Testis (tissue), 2 donors: ENCODE results near the gene HBD.

Experiments used
- POLR2A ChIP-seq: fragments of 450-650 bp; IDR thresholded peaks from one replicate; pipeline ENCODE4 v1.6.1; 2017; ENCODE audit warnings: antibody characterized with exemption, mild to moderate bottlenecking, moderate library complexity
- TF ChIP-seq, protein P1 (sequence below), 3 experiments: fragments of 450-650 bp in 2 of 3; fragments of 200-600 bp in 1 of 3; sonication (generic) in 1 of 3; IDR thresholded peaks; one replicate each; pipeline ENCODE4 v1.5.1; 2016 to 2019; ENCODE audit warnings: antibody characterized with exemption in 3 of 3, mild to moderate bottlenecking in 2 of 3, moderate library complexity in 1 of 3

DNA sequence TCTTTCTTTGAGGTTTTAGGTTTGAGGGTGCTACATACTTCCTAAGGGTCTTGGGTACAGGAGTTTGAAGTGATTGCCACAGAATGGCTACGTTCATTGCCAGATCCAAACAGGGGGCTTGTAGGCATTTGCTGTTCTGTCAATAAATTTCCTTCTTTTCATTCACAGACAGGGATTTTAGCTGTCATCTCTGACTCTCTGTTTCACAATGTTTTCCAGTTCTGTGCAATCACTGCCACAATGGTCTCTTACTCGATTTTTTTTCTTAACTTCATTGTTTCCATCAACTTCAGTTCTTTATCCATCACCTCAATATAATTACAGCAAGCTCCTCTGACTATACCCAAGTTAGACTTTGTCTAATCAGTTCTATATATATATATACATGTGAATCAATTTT lies 6.2 kb upstream of the HBD start:
- no peak for TF ChIP-seq POLR2A
- TF ChIP-seq, protein P1, sequence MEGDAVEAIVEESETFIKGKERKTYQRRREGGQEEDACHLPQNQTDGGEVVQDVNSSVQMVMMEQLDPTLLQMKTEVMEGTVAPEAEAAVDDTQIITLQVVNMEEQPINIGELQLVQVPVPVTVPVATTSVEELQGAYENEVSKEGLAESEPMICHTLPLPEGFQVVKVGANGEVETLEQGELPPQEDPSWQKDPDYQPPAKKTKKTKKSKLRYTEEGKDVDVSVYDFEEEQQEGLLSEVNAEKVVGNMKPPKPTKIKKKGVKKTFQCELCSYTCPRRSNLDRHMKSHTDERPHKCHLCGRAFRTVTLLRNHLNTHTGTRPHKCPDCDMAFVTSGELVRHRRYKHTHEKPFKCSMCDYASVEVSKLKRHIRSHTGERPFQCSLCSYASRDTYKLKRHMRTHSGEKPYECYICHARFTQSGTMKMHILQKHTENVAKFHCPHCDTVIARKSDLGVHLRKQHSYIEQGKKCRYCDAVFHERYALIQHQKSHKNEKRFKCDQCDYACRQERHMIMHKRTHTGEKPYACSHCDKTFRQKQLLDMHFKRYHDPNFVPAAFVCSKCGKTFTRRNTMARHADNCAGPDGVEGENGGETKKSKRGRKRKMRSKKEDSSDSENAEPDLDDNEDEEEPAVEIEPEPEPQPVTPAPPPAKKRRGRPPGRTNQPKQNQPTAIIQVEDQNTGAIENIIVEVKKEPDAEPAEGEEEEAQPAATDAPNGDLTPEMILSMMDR (IDR thresholded peaks at IDR 0.05) = no peak
